ENCODE data around the gene THRB. TPM values are rescaled to one million over a fixed set of nuclear protein-coding genes. Genes with fewer than 3 reads are reported as not detected.

THRB gene
- total RNA-seq, 1 donor from 2014 or later: 19.7 TPM

GRCh38 chr3:24220859-24221657, 273.6 kb downstream of the THRB start:
- Histone ChIP-seq H3K4me3 (no peak overlapping the region), H3K4me1 (peaks cover 14% of the 10 kb centered on the region), H3K27me3 (no peaks in the 10 kb centered on the region), H3K27ac (no peak overlapping the region), H3K9me3 (no peaks in the 10 kb centered on the region), H3K36me3 (no peaks in the 10 kb centered on the region)
- peak; percentile 63 for ATAC-seq
- no peak for DNase-seq
- TF ChIP-seq CTCF (IDR thresholded peaks at IDR 0.05): no peak
- intact Hi-C loops (cut with DNase I): no loop called here

GRCh38 chr3:24215502-24215901, 279.1 kb downstream of the THRB start:
- H3K4me3 ChIP-seq: no peak overlapping the region
- intact Hi-C loops (cut with DNase I): no loop called here
- peaks cover 4% of the 10 kb centered on the region for H3K4me1 ChIP-seq
- H3K27ac ChIP-seq: no peak overlapping the region
- ATAC-seq: no peak
- no peaks in the 10 kb centered on the region for H3K9me3 ChIP-seq
- H3K36me3 ChIP-seq: no peaks in the 10 kb centered on the region
- no peaks in the 10 kb centered on the region for H3K27me3 ChIP-seq
- DNase-seq: no peak
- TF ChIP-seq CTCF (IDR thresholded peaks at IDR 0.05): no peak

GRCh38 chr3:24211381-24211780, 283.3 kb downstream of the THRB start:
- TF ChIP-seq CTCF (IDR thresholded peaks at IDR 0.05): no peak
- intact Hi-C loops (cut with DNase I): no loop called here
- no peak for ATAC-seq

GRCh38 chr3:24202071-24202470, 292.6 kb downstream of the THRB start:
- no peak overlapping the region for H3K27ac ChIP-seq
- intact Hi-C loops (cut with DNase I): no loop called here
- DNase-seq: no peak

More at GRCh38 chr3:24211381-24211780, 283.3 kb downstream of the THRB start:
- Histone ChIP-seq H3K4me3 (no peak overlapping the region), H3K36me3 (no peaks in the 10 kb centered on the region), H3K4me1 (peaks cover 4% of the 10 kb centered on the region), H3K27me3 (no peaks in the 10 kb centered on the region), H3K27ac (no peak overlapping the region), H3K9me3 (no peaks in the 10 kb centered on the region)
- no peak for DNase-seq

GRCh38 chr3:24201301-24201700, 293.3 kb downstream of the THRB start:
- no peak for ATAC-seq
- intact Hi-C loops (cut with DNase I): no loop called here

More at GRCh38 chr3:24202071-24202470, 292.6 kb downstream of the THRB start:
- TF ChIP-seq CTCF (IDR thresholded peaks at IDR 0.05): no peak
- H3K4me3 ChIP-seq: no peak overlapping the region
- H3K27me3 ChIP-seq: no peaks in the 10 kb centered on the region
- ATAC-seq: no peak
- H3K9me3 ChIP-seq: no peaks in the 10 kb centered on the region
- no peaks in the 10 kb centered on the region for H3K4me1 ChIP-seq
- H3K36me3 ChIP-seq: no peaks in the 10 kb centered on the region

More at GRCh38 chr3:24201301-24201700, 293.3 kb downstream of the THRB start:
- H3K27me3 ChIP-seq: no peaks in the 10 kb centered on the region
- no peak overlapping the region for H3K4me3 ChIP-seq
- no peaks in the 10 kb centered on the region for H3K9me3 ChIP-seq
- DNase-seq: no peak
- H3K36me3 ChIP-seq: no peaks in the 10 kb centered on the region
- H3K27ac ChIP-seq: no peak overlapping the region
- H3K4me1 ChIP-seq: no peaks in the 10 kb centered on the region
- no peak for TF ChIP-seq CTCF (IDR thresholded peaks at IDR 0.05)
